HG03457 (cell line): ENCODE results near the gene TNIP2.
"Not testable (repeated sequence)": the region's sequence is repeated elsewhere in the genome, so short reads cannot be mapped to it uniquely, and the experiment has no call there.

Source experiments
- ATAC-seq: cut with Tn5 transposase; IDR thresholded peaks from one replicate; pipeline ENCODE4 v1.9.1; 2021; ENCODE audit warnings: moderate number of reproducible peaks; ENCODE audit not compliant: unreplicated experiment

Gene TNIP2

GRCh38 chr4:2794486-2795299, 38.6 kb upstream of the TNIP2 start:
- ATAC-seq: no peak

- no peak for ATAC-seq
Observed at GRCh38 chr4:2793586-2794485, 37.7 kb upstream of the TNIP2 start.

- no peak for ATAC-seq
Observed at GRCh38 chr4:2792711-2793585, 36.8 kb upstream of the TNIP2 start, which contains the start of gene SH3BP2. Gene SH3BP2 (plus strand): TSS chr4:2793085. CDS start chr4:2820618, 27,533 bp downstream.

GRCh38 chr4:2792396-2792710, 36.2 kb upstream of the TNIP2 start:
- ATAC-seq: no peak

GRCh38 chr4:2791518-2792395, 35.6 kb upstream of the TNIP2 start:
- ATAC-seq: no peak

- ATAC-seq: no peak
Observed at GRCh38 chr4:2790583-2791517, 34.7 kb upstream of the TNIP2 start.

GRCh38 chr4:2789793-2790582, 33.9 kb upstream of the TNIP2 start:
- ATAC-seq: no peak

GRCh38 chr4:2789351-2789750, 33.2 kb upstream of the TNIP2 start:
- no peak for ATAC-seq

GRCh38 chr4:2788532-2789103, 32.5 kb upstream of the TNIP2 start:
- no peak for ATAC-seq

- no peak for ATAC-seq
Observed at GRCh38 chr4:2788101-2788500, 32.0 kb upstream of the TNIP2 start.

GRCh38 chr4:2787230-2788100, 31.3 kb upstream of the TNIP2 start:
- peak; percentile 52 for ATAC-seq

GRCh38 chr4:2786794-2787229, 30.7 kb upstream of the TNIP2 start:
- ATAC-seq: no peak

- no peak for ATAC-seq
Observed at GRCh38 chr4:2786152-2786671, 30.1 kb upstream of the TNIP2 start.

GRCh38 chr4:2785613-2786012, 29.5 kb upstream of the TNIP2 start:
- no peak for ATAC-seq

- ATAC-seq: no peak
Observed at GRCh38 chr4:2783790-2784189, 27.7 kb upstream of the TNIP2 start.

GRCh38 chr4:2781911-2782310, 25.8 kb upstream of the TNIP2 start:
- no peak for ATAC-seq

GRCh38 chr4:2780643-2781042, 24.5 kb upstream of the TNIP2 start:
- not testable (repeated sequence) for ATAC-seq
